ENCODE measurements around the gene ADAM8.

- no peak for TF ChIP-seq GATA2 (IDR thresholded peaks at IDR 0.05; ENCODE audit: low read depth, low read length)
- no peak for TF ChIP-seq GATA3 (IDR thresholded peaks at IDR 0.05; ENCODE audit: low read depth, low read length)
Measured at GRCh38 chr10:133221331-133221730, 55.3 kb downstream of the ADAM8 start.
